Keratinocyte (primary cell): ENCODE results near the gene NECTIN4.

Experiments
- CTCF ChIP-seq, 3 experiments: IDR thresholded peaks in 1 of 3; conservative IDR thresholded peaks in 1 of 3; optimal IDR thresholded peaks in 1 of 3; 2 replicates in 2 of 3; 3 replicates in 1 of 3; pipeline versions ENCODE3 to v1.5.1; 2011; ENCODE audit warnings: low read length in 3 of 3, mild to moderate bottlenecking in 3 of 3, moderate library complexity in 2 of 3, control low read depth in 1 of 3, inconsistent platforms in 1 of 3; ENCODE audit not compliant: insufficient read depth in 2 of 3; ENCODE audit errors: extremely low read depth in 1 of 3
- EZH2 ChIP-seq: IDR thresholded peaks from one replicate; pipeline ENCODE4 v1.6.1; 2012; ENCODE audit warnings: inconsistent platforms, mild to moderate bottlenecking, low read length, moderate library complexity

DNA sequence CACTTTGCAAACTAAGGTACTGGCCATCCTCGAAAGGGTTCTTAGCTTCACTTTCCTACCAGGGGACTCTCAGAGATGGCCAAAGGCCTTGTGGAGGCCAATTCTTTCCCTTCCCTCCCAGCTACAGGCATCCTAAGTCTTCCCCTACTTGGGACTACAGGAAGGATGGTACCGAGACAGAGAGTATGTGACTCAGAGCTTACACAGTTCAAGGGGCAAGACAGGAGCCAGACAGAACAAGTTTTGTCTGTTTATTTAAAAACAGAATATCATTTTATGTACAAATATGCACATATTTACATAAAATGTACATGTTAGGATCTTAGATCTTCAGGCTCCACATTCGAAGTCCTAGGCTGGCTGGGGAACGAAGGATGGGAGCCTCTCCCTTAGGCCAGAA lies 18.6 kb downstream of the NECTIN4 start:
- TF ChIP-seq CTCF (optimal IDR thresholded peaks at IDR 0.05 in 1 of 3, IDR thresholded peaks at IDR 0.05 in 1 of 3, conservative IDR thresholded peaks at IDR 0.05 in 1 of 3; ENCODE audit: extremely low read depth in 1 of 3, insufficient read depth in 2 of 3, low read length in 3 of 3) = no peak
- TF ChIP-seq EZH2 = no peak
